ENCODE data around the gene RIN3.

Gene RIN3, protein sequence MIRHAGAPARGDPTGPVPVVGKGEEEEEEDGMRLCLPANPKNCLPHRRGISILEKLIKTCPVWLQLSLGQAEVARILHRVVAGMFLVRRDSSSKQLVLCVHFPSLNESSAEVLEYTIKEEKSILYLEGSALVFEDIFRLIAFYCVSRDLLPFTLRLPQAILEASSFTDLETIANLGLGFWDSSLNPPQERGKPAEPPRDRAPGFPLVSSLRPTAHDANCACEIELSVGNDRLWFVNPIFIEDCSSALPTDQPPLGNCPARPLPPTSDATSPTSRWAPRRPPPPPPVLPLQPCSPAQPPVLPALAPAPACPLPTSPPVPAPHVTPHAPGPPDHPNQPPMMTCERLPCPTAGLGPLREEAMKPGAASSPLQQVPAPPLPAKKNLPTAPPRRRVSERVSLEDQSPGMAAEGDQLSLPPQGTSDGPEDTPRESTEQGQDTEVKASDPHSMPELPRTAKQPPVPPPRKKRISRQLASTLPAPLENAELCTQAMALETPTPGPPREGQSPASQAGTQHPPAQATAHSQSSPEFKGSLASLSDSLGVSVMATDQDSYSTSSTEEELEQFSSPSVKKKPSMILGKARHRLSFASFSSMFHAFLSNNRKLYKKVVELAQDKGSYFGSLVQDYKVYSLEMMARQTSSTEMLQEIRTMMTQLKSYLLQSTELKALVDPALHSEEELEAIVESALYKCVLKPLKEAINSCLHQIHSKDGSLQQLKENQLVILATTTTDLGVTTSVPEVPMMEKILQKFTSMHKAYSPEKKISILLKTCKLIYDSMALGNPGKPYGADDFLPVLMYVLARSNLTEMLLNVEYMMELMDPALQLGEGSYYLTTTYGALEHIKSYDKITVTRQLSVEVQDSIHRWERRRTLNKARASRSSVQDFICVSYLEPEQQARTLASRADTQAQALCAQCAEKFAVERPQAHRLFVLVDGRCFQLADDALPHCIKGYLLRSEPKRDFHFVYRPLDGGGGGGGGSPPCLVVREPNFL

DNA sequence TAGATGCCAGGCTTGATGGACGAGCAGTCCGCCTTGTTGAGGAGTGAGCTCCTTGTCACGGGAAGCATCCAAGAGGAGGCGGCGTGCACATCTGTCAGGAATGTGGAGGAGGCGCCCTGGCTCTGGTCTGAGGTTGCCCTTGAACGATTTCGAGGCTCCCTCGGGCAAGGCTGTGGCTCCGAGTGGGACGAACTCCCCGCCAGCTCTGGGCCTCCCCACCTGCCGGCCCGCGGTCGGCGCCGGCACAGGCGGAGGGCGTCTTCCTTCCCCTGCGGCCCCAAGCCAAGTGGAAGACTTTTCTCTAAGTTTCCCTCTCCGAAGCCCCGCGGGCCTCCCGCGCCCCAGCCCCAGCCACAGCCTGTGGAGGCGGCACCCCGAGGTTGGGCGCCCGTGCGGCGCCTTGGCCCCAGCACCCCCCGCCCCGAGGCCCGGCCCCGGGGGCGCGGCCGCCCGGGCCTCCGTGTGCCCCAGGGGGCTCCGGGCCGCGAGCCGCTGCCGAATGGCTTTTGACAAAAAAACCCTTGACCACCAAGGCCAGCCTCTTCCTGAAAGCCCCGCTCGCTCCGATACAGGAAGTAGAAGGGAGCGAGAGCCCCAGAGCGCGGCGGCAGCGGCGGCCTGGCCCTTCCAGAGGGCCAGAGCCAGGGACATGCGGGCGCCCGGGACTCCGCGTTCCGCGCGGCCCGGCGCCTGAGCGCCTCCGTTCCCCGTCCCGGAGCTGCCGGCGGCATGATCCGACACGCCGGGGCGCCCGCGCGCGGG lies at the start of gene RIN3:
Gene RIN3 (plus strand): TSS at position 578 of the 762 bp plus-strand sequence. CDS start 152 bp downstream, at position 730.
- DNase-seq (ENCODE audit: low spot score) = peak; percentile 49

DNA sequence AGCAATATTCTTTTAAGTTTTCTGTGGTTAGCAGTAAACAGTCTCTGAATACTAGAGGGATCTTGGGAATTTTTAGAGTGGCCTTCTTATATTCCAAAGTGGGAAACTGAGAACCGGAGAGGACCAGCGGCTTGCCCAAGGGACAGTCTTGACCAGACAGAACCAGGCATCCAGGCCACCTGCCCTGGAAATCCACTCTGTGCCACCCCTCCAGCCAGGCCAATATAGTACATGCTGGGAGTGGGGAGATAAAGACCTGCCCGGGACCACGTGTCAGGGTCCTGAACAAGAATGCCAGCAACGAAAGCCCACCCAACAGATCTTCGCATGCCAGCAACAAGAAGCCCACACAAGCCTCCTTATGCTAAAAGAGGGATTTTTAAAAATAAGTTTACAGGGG lies 49.4 kb upstream of the RIN3 start:
- DNase-seq (ENCODE audit: low spot score) = no peak

DNA sequence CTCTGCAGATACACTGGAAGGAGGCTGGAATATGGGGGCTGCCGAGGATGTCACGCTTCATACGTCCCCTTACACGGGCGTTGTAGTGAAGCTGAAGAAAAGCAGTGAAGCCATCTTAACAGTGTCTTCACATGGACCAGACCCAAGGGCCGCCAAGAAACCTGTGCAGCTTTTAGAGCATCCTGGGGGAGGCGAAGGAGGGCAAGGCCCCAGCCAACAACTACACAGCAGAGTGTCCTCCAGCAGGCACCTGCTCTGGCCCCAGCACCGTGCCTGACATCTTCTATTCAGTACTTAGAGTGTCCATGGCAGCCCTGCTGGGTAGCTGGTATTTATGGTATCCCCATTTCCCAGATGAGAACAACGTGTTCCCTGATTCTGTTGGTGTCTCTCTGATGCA lies 48.9 kb upstream of the RIN3 start:
- DNase-seq (ENCODE audit: low spot score) = no peak

DNA sequence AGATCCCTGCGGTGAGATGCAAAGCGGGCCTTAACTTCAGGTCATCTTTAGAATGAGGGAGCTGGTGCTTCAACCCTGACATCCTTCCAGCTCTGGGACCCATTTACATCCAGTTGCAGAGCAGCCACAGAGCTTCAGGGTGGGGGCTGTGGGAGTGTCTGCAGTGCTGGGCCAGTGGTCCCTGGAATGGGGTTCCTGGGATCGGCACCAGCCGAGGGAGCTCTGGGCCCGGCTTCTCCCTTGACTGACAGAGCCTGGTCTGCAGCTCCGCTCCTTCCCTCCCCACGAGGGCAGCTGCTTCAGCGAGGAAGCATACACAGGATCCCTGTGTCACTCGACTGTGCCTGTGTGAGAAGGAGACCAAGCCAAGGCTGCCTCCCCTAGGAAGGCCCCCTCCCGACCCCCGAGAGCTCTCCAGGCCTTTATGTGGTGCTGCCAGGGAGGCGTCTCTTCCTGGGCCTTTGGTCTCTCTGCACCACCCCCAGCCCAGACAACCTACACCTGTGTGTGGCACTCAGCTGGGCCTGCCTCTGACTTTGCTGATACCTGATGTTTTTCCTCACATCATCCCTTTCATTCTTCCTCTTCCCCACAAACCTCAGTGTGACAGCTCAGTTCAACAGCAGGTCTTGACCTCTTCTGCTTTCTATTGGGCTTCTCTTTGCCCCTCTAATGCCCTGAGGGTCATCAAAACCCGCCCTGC lies 48.1 kb upstream of the RIN3 start:
- DNase-seq (ENCODE audit: low spot score) = no peak

DNA sequence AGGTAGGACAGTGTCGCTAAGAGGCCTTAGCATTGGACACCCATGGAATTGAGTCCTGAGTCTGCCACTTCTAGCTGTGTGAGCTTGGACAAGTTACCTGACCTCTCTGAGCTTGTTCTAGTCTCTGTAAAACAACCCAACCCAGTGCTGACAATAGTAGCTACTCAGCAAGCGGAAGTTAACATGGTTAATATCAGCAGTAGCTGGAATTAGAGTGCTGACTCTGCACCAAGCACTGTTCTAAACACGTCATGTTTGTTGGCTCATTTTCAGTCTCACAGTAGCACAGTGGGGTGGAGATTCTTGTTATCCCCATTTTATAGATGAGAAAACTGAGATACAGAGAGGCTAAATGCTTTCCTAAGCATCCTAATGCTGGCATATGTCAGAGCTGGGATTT lies 47.5 kb upstream of the RIN3 start:
- DNase-seq (ENCODE audit: low spot score) = no peak

DNA sequence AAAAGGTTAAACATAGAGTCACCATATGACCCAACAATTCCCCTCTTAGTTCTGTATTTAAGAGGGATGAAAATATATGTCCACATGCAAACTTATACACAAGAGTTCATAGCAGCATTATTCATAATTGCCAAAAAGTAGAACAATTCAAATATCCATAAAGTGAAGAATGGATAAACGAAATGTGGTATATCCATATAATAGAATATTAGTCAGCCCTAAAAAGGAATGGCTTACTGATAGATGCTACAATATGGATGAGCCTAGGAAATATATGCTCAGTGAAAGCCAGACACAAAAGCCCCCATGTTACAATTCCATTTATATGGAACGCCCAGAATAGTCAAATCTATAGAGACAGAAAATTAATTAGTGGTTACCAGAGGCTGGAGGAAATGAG lies 44.1 kb upstream of the RIN3 start:
- no peak for DNase-seq (ENCODE audit: low spot score)

DNA sequence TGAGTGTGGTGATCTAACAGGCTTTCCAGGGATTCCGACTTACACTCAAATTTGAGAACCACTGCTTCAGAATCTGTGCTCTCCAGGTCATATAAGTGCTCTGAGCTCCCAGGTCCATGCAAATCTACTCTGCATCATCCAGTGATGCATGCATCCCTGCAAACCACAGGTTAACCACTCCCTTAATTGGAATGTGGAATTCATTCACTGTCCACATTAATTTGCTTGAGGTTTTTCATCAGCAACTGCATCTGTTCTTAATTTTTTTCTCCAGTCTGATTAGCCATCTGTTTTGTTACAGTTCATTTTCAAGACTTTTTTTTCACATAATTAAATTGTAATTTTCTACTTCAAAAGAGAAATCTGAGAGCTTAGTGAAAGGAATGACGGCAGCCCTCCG lies 43.4 kb upstream of the RIN3 start:
- no peak for DNase-seq (ENCODE audit: low spot score)

DNA sequence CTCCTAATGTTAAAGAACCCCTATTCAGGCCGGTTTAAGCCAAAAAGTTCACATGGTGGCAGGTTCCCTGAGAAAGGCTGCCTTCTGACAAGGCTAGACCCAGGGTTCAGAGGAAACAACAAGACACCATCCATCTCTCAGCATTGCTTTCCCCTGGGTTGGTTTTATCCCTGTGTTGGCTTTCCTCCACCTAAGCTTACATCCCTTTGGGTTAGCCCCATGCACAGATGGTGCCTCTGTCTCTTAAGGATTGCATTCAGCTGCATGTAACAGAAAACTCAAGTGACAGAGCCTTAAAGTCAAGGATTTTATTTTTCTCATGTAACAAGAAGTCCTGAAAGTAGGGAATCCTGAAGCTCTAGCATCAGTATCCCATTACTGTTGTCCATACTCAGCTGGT lies 42.8 kb upstream of the RIN3 start:
- DNase-seq (ENCODE audit: low spot score) = no peak

DNA sequence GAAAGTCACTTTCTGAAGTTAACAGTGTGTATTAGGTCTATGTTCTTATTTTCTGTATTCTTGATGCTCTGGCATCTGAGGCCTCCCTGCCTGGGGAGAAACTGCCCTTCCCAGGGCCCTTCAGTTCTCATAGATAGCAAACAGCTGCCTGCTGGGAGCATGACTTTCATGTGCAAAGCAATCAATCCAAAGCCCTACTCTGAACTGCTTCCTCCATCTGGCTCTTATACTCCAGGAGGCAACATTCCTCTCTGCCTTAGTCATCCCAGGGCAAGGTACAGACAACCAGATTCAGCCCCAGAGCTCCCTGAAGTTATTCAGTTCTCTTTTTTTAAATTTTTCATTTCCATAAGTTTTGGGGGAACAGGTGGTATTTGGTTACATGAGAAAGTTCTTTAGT lies 41.7 kb upstream of the RIN3 start:
- no peak for DNase-seq (ENCODE audit: low spot score)

DNA sequence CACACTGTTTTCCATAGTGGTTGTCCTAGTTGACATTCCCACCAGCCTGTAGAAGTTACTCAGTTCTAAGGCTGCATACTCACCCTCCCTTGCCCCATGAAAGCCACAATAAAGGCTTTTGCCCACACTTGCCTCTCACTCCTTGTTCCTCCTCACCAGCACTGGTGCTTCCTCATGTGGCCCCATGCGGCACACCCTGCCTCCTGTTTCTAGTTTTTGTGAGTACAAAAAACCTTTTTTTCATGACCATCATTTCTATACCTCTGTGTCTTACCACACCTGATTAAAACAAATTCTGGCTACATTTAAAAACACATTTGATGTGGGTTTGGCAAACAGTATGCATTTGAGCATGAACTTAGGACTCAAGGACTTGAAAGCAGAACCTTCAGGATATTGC lies 40.7 kb upstream of the RIN3 start:
- no peak for DNase-seq (ENCODE audit: low spot score)

DNA sequence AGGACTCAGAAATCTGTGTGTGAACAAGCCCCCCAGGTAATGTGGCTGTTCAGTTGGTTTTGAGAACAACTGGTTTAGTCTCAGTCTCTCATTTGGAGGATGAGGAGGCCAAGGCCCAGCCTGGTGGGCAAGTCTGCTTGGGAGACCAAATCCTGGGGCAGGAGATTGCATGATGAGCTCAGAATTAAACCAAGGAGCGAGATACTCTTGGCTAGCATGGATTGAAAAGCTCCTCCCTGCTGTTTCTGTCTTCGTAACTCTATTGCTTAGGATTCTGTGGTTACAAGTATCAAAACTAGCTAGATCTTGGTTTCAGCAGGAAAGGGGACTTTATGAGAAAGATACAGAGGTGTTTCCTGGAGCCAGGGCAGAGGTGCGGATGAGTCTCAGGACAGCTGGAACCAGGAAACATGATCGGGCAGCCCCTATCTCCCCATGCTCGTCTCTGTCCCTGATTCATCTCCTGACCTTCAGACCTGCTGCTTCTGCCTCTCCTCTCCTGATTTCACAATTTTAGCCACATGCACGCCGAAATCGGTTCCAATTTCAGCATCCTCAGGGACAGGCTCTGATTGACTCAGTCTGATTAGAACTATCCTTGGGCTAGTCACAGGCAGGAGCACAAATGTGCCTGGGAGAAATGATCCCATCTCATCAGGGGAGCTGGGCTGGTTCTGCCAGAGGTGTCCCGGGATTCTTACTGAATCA lies 40.2 kb upstream of the RIN3 start:
- DNase-seq (ENCODE audit: low spot score) = no peak

DNA sequence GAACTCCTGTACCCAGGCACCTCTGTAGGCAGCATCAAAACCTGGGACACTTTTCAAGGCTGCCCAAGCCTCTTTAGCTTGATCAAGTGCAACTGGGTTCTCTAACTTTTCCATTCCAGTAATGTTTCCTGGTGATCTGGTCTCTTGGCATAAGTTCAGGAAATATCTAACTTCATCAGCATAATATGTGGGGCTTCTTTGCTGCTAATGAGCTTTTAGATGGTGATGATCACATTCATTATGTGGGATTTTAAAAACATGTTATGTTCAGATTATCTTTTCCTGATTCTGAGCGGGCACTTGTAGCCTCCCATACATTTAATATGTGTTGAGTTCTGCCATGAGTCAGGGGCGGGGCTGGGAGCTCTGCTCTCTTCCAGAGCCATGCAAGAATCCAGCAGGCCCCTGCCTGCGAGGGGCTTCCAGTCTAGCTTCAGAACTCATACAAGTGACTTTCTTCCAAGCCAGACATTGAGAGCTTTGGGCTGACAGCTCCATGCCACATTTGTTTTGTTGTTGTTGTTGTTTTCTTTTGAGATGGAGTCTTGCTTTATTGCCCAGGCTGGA lies 39.5 kb upstream of the RIN3 start:
- no peak for DNase-seq (ENCODE audit: low spot score)

DNA sequence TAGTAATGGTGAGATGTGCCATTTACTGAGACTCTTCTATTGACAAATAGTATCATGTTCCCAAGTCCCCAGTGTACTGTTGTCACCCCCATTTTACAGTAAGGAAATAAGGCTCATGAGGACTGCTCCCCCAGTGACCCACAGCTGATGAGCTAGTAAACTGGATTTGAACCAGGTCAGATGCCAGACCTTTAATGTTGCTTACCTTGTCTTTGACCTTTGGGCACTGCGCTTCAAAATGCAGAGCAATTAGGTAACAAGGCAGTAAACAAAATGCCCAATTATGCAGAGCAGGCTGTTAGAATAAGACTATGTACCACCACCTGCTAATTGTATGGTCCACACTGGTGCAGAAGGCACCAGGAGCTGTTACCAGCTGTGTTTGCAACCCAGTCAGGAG lies 38.5 kb upstream of the RIN3 start:
- DNase-seq (ENCODE audit: low spot score) = no peak

DNA sequence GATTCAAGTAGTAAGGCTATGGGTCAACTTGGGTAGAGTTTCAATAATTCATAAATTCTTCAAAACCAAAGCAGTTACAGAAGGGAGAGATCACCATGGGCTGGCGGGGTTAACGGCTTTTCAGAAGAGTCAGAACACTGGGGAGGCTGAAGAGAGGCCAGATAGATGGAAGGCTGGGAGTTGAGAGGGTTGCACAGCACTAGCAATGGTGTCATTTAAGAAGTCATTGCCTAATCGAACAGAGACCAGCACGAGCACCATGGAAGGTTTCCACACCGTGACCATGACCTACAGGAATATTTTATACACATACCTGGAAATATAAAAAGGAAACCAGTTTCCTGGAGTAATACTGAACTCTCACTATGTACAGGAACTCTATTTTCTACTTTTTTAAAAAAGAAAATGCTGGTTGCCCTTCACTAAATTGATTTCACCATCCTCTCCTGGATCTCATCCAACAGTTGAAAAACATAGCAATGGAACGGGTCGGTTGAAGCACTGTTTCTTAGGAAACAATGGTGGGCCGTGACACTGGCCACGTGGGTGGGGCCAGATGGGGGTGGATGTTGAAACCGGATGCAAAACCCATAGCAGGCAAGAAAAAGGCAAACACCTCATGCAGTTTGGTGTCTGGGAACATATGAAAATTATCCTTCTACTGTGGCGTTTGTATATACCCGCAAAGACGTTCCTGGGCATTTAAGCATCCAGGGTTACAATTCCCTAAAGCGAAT lies 38.0 kb upstream of the RIN3 start:
- no peak for DNase-seq (ENCODE audit: low spot score)

DNA sequence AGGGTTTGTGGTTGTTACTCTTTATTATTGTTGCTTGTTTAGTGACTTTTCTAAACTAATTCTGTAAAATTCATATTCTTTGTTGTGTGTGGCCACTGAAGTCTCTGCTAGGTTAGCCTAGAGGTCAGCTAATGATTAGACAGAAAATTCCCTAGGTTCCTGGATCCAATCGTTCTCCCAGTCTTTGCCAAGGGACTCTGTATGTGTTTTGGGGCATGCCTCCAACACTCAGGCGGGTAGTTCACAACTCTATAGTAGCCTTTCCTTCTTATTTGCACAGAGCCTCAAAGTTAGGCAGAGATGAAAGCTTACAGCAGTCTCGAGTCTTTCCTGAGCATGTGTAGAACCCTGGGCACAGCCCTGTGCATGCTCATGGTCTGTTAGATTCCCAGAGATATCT lies 32.7 kb upstream of the RIN3 start:
- no peak for DNase-seq (ENCODE audit: low spot score)

DNA sequence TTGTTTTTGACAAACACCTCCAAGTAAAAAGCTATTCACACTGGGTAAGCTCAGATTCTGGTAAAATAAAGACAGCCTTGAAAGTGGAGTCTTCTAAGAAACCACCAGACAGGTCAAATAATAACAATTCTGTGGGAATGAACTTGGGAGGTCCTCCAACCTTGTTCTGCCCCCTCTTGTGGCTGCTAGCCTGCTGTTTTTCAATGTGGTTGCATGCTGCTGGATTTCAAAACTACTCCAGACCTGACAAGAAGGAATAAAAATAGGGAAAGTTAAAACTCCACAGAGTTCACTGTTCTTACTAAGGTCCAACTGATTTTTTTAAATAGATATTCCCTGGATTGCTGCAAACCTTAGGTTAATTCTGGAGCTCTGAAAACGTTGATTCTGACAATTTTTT lies 32.2 kb upstream of the RIN3 start:
- DNase-seq (ENCODE audit: low spot score) = no peak

DNA sequence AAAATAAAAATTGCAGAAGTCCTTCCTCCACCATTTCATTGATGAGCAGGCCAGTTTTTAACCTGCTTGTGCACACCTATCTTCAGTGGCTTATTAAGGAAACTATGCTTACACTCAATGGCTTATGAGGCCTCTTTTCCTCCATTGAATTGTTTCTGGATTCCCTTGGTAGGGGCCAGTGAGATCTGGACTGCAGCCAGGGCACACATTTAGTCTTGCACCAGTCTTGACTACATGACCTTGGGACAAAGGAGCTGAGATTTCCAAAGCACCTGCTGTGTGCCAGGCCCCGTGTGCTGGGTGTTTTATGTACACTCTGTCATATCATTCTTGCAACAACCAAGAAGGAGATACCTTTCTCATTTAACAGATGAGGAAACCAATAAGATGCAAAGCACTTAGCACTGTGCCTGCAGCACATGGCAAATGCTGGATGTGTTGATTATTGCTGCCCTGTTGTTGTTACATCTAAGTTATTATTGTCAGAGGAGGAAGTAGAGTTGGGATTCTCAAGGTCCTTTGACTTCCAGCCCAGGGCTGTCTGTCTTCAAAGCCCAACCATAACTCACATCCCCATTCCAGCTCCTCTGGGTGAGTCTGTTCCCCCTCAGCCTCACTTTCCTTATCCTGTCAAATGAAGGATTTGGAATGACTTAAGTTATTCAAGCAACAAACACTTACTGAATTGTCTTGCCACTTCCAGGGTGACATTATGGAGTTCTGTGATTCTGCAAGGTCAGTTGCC lies 31.6 kb upstream of the RIN3 start:
- DNase-seq (ENCODE audit: low spot score) = no peak

DNA sequence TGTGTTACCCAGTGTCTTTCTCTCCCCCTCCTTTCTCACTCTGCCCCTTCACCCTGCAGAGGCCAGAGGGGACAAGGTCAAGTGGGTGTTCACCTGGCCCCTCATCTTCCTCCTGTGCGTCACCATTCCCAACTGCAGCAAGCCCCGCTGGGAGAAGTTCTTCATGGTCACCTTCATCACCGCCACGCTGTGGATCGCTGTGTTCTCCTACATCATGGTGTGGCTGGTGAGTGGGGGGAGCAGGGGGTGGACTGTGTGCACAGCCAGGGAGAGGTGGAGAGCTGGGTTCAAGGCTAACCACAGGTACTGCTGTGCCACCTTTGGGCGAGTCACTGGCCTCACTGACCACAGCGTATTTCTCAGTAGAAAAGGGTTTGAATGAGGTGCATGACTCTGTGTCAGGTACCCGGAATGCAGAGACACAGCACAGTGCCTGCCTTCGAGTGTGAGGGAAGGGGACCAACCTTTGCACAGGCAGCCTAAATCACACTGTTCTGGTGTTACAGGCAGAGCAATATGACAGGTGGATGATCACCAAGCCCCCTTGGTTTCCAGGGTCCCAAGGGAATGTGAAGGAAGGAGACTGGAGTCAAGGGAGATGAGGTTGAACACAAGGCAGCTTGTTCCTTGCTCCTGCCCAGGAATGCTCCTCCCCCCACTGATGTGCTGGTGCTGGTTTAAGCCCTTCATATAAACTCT lies 30.8 kb upstream of the RIN3 start:
- DNase-seq (ENCODE audit: low spot score) = no peak
